SK-N-MC (cell line): Measurements from ENCODE around the gene INCENP.

Source experiments
- EZH2 ChIP-seq: fragments of 200-600 bp; sonication (generic); IDR thresholded peaks from one replicate; pipeline ENCODE4 v1.6.1; 2017; ENCODE audit warnings: antibody characterized with exemption
- FOXP2 ChIP-seq: optimal IDR thresholded peaks from 2 replicates; pipeline ENCODE3; 2011; ENCODE audit warnings: mild to moderate bottlenecking, moderate library complexity; ENCODE audit not compliant: insufficient read depth; ENCODE audit errors: extremely low read length, control extremely low read depth
- POLR2AphosphoS5 ChIP-seq: IDR thresholded peaks from 2 replicates; pipeline ENCODE4 v1.6.1; 2012; ENCODE audit warnings: mild to moderate bottlenecking, low read depth, low read length, borderline replicate concordance

GRCh38 chr11:62146476-62147200, 22.8 kb downstream of the INCENP start:
- TF ChIP-seq EZH2 (no peak), POLR2AphosphoS5 (no peak), FOXP2 (no peak)
